Right lobe of liver (tissue), 4 donors: ENCODE results near the gene ARHGAP29.

Experiments
- POLR2A ChIP-seq: fragments of 450-650 bp; IDR thresholded peaks from one replicate; pipeline ENCODE4 v1.6.1; 2017; ENCODE audit warnings: antibody characterized with exemption, mild to moderate bottlenecking
- TF ChIP-seq, protein P1 (sequence below), 4 donors: fragments of 200-600 bp in 3 of 4; fragments of 450-650 bp in 1 of 4; IDR thresholded peaks; one replicate each; pipeline versions ENCODE4 v1.5.1 to v1.8.0; 2016 to 2022; ENCODE audit warnings: antibody characterized with exemption in 4 of 4, mild to moderate bottlenecking in 2 of 4
- donor health status: DM: no; HTN: no; CAD: no.
- donor health status: DM: no; HTN: no; CAD: no.
- donor health status: DM: no; HTN: yes; CAD: no.

DNA sequence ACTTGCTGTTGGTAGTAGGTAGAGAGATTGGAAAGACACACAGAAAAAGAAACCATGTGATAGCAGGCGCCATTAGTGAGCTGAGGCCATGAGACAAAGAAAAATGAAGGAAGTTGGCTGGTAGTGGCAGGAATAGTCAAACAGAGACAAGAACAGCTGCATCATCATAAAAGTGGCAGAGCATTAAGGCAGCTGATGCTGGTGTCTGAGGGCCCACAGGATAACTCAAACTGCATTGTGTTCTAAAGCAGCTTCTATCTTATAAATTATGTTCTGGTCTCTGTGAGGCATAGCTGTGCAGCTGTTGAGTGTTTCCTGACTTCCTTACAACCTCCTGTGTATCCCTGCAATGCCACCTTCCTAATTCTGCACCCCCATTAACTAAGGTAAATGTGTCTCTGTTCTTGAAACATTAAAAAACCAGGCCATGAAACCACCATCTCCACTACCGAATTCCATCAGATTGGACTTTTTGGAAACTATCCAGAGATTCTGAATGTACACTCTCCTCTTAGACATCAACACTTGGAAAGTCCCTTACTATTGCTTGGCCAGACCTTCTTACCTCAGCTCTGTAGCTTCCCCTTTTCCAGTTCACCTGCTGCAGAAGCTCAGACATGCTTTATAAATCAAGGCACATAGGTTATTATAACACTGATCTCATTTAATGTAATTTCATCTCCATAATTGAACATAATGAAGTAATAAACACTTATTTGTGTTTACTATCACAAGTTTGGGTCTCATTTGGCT is 23.4 kb upstream of the ARHGAP29 start:
- TF ChIP-seq, protein P1, sequence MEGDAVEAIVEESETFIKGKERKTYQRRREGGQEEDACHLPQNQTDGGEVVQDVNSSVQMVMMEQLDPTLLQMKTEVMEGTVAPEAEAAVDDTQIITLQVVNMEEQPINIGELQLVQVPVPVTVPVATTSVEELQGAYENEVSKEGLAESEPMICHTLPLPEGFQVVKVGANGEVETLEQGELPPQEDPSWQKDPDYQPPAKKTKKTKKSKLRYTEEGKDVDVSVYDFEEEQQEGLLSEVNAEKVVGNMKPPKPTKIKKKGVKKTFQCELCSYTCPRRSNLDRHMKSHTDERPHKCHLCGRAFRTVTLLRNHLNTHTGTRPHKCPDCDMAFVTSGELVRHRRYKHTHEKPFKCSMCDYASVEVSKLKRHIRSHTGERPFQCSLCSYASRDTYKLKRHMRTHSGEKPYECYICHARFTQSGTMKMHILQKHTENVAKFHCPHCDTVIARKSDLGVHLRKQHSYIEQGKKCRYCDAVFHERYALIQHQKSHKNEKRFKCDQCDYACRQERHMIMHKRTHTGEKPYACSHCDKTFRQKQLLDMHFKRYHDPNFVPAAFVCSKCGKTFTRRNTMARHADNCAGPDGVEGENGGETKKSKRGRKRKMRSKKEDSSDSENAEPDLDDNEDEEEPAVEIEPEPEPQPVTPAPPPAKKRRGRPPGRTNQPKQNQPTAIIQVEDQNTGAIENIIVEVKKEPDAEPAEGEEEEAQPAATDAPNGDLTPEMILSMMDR (IDR thresholded peaks at IDR 0.05), result no peak
- no peak for TF ChIP-seq POLR2A
